ENCODE results near the gene TACO1.

- TF ChIP-seq CTCF (IDR thresholded peaks at IDR 0.05), result no peak
- no peak for TF ChIP-seq POLR2A (IDR thresholded peaks at IDR 0.05)
These were observed 51.4 kb downstream of the TACO1 start for GRCh38 chr17:63652106-63652505.
